Measurements from ENCODE around the gene HKDC1.
A peak's percentile ranks its signal among the peaks of the same experiment; 100 is the strongest.
"Not testable (repeated sequence)": the region's sequence is repeated elsewhere in the genome, so short reads cannot be mapped to it uniquely, and the experiment has no call there.

Gene HKDC1, protein sequence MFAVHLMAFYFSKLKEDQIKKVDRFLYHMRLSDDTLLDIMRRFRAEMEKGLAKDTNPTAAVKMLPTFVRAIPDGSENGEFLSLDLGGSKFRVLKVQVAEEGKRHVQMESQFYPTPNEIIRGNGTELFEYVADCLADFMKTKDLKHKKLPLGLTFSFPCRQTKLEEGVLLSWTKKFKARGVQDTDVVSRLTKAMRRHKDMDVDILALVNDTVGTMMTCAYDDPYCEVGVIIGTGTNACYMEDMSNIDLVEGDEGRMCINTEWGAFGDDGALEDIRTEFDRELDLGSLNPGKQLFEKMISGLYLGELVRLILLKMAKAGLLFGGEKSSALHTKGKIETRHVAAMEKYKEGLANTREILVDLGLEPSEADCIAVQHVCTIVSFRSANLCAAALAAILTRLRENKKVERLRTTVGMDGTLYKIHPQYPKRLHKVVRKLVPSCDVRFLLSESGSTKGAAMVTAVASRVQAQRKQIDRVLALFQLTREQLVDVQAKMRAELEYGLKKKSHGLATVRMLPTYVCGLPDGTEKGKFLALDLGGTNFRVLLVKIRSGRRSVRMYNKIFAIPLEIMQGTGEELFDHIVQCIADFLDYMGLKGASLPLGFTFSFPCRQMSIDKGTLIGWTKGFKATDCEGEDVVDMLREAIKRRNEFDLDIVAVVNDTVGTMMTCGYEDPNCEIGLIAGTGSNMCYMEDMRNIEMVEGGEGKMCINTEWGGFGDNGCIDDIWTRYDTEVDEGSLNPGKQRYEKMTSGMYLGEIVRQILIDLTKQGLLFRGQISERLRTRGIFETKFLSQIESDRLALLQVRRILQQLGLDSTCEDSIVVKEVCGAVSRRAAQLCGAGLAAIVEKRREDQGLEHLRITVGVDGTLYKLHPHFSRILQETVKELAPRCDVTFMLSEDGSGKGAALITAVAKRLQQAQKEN

GRCh38 chr10:69220041-69220451 lies at the start of gene HKDC1:
Gene HKDC1 (plus strand): TSS chr10:69220332. CDS start chr10:69220436, 104 bp downstream.
- no peak for DNase-seq

DNA sequence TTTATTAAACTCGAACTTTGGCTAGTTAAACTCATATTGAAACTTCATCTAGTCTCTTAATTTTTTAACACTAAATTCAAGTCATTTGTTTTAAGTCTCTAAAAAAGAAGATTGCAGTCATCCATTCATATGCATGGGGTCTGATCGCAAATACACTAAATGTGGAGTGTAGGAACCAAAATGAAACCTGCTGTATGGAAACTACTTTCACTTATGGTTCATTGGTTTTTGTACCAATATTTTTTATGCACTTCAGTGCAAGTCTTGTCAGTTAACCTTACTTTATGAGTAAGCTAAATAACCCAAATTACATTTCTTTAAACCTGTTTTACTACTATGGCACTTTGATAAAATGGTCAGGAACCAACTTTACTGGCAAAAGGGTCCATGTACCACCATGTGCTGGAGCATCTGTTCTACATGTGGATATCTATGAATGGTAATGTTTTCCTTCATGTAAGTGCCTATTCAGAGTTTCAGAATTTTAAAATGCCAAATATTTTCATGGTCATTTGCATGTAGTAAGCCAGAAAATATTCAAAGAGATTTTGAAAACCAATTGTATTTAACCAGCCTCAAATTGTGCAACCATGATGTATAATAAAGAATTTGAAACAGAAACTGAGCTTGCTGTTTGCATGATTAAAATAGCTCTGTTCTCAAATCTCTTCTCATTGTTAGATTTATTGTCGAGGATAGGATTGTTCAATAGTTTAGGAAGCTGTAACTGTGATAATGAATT lies 47.7 kb upstream of the HKDC1 start:
- no peak for DNase-seq

GRCh38 chr10:69175326-69175725 lies 44.8 kb upstream of the HKDC1 start:
- not testable (repeated sequence) for DNase-seq

DNA sequence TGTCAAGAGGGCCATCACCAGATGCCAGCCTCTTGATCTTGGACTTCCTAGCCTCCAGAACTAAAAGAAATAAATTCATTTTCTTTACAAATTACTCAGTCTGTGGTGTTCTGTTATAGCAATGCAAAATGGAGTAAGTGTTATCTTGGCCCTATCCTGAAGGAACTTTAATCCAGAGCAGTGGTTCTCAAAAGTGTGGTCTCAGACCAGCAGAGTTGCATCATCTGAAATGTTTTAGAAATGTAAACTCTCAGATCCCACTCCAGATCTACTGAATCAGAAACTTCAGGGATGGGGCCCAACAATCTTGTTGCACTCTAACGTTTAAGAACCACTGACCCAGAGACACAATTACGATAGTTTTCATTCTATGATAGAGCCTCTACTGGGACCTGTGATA lies 43.3 kb upstream of the HKDC1 start:
- no peak for DNase-seq

DNA sequence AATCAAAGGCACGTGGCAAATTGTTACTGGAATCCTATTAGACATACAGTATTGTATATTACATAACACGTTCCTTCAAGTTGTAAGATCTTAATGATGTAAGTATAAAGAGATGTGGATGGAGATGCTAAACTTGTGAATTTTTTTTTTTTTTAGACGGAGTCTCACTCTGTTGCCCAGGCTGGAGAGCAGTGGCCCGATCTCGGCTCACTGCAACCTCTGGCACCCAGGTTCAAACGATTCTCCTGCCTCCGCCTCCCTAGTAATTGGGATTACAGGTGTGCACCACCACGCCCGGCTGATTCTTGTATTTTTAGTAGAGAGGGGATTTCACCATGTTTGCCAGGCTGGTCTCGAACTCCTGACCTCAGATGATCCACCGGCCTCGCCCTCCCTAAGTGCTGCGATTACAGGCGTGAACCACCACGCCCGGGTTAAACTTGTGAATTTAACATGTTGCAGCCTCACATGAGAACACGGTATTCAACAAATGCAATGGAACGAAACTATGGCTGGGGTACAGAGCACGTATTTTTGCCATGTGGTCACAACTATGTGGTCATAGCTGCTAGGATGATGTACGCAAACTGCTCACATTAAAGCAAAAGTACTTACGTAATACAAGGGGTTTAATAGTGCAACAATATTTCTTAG lies 40.9 kb upstream of the HKDC1 start:
- no peak for DNase-seq

DNA sequence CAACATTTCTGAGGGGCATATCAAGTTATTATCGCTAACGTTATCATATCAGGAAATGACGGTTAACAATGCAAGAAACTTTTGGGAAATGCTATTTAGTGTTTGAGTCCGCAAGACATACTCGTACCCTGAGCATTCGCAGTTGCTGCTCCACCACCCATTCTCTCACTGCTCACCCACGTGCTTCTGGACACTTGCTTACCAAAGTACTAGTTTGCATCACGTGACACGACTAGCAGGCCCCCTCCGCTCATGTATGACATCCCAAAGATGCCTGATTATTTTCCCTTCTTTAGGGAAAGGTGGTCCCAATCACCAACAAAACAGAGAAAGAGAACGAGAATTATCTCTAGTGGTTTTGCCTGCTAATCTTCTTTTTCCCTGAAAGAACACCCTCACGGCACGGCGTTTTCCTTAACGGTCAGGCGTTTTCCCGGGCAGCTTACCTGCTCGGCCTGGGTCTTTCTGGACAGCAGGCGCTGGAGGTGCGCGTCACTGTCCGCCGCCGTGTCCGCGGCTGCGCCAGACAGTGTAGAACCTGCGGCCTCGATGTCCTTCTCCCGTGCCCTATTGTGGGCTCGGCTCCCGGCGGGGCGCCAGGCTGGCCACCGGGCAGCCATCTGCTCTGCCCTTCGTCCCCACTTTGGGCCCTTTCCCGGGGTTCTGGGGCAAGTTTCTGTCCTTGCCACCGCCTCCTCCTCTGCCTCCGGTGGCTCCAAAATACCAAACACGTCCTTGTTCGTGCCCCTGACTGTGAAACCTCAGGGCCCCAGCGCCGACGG lies 40.2 kb upstream of the HKDC1 start, which contains the start of gene SUPV3L1:
Gene SUPV3L1 (plus strand): TSS at position 492 of the 782 bp plus-strand sequence. CDS start 58 bp downstream, at position 550.
- peak; percentile 92 to 96 for DNase-seq

GRCh38 chr10:69180525-69181204 lies 39.5 kb upstream of the HKDC1 start:
- DNase-seq, result peak; percentile 5 to 13

DNA sequence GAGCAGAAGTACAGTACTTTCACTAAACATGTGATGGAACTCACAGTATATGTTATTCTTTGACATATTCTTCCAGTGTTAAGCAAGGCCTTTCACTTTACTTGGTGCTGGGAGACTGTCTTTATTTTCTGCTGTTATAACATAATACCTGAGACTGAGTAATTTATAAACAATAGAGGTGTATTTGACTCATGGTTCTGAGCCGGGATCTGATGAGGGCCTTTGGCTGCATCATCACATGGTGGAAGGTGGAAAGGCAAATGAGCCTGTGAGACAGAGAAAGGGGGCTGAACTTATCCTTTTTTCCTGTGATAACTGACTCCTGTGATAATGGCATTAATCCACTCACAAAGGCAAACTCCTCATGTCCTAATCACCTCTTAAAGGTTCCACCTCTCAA lies 38.7 kb upstream of the HKDC1 start:
- no peak for DNase-seq

- DNase-seq, result no peak
Measured at GRCh38 chr10:69182005-69182404, 38.1 kb upstream of the HKDC1 start.

DNA sequence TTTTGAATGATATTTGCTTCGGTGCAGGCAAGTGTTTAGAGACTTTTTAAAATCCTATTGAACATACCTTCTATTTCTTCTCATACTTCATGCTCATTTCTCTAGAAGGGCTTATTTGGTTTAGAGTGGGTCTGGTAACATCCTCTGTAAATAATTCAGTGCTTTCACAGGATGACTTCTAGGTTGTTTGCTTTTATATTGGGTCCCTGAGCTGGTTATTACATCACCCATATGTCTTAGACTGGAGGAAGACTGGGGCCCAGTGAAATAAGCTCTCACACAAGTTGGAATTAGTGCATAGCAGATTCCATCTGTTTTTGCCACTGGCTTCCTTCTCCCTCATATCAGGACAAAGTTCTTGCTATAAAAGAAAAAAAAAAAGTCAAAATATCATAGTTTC lies 33.6 kb upstream of the HKDC1 start:
- DNase-seq, result no peak

GRCh38 chr10:69201045-69201444 lies 19.1 kb upstream of the HKDC1 start:
- no peak for DNase-seq

- DNase-seq, result peak in 1 of 2 donors; percentile 82
Measured at GRCh38 chr10:69202332-69202731, 17.8 kb upstream of the HKDC1 start.

- peak; percentile 20 to 35 for DNase-seq
Measured at GRCh38 chr10:69208761-69209160, 11.4 kb upstream of the HKDC1 start.

DNA sequence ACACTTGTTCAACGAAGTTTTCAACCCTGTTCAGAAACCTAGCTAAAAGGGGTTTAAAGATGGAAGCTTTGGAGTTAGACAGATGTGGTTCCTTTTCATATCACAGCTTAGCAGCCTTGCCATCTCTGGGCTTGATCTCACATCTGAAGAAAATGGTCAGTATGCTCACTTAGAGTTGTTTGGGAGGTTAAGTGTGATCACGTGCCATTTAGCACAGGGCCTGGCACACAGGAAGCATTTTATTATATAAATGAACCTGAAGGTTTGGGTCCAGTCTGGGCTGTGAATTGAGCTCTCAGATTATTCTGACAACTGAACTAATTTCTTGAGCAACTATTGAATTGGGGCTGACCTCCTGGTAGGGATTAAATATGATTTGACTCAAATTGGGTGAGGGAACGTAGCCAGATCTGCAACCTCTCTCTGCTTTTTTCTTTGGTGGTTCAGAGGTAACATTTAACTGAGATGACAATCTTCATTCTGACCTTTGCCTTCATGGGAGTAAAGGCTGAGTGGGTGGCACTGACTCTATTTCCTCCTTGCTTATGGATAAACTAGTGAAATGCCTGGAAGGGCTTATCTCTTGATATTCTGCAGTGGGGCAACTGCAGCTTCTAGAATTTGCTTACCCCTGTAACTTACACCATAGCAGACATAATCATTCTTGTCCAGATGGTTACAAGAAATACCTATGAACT lies 10.2 kb upstream of the HKDC1 start:
- peak; percentile 21 to 28 for DNase-seq

DNA sequence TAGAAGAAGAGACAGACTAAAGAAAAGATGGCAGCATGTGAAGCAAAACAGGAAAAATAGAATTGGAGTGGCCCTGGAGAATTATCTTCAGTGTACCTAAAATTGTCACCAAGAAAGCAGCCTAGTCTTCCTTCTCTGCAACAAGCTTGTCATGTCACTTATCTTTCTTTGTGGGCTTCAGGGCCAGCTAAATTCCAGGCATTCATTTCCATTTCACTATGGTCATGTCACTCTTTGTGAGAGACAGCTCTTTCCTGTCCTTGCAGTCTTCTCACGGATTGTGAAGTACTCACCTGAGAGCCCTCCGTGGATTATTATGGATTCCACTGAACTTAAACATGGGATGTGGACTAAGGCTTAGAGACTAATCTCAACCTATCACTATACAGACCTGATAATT lies 9.0 kb upstream of the HKDC1 start:
- no peak for DNase-seq

DNA sequence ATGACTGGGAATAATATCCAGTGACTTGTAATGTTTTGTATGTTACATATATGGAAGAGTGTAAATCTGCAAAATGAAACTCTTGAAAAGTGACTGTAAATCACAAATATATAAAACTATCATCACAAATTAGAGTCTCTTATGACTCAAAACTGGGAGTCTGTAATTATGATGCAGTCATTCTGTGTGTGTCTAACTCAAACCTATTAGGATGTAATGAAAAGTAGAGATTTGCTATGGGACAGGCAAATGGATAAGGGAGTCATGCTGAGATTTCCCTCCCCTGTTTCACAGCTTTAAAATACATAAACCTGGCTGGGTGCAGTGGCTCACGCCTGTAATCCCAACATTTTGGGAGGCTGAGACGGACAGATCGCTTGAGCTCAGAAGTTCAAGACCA lies 8.6 kb upstream of the HKDC1 start:
- no peak for DNase-seq

GRCh38 chr10:69213591-69214311 lies 6.4 kb upstream of the HKDC1 start:
- DNase-seq, result peak; percentile 54 to 65

DNA sequence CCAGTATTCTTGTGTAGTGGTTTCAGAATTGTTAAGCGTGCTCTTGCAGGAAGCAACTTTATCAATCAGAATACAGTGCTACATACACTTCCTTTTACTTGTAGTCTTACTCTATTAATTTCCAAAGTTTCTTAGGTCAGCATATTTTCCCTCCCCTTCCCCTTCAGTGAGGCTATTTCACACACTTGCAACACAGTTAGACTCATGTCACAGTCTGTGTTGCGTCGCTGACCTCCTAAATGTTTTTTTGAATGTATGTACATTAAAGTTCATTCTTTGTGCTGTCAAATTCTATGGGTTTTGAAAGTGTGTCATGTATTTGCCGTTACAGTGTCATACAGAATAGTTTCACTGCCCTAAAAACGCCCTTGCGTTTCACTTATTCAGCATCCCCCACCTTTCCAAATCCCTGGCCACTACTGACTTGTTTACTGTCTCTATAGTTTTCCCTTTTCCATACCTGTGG lies 5.4 kb upstream of the HKDC1 start:
- DNase-seq, result peak; percentile 84 to 85

- peak; percentile 23 to 28 for DNase-seq
Measured at GRCh38 chr10:69215405-69216171, 4.5 kb upstream of the HKDC1 start.

All from inflammatory macrophage treated with lipopolysaccharide for 1 hour (primary cell).